ENCODE results near the gene AKR1C1.
"Not testable (repeated sequence)": the region's sequence is repeated elsewhere in the genome, so short reads cannot be mapped to it uniquely, and the experiment has no call there.

The AKR1C1 gene

GRCh38 chr10:4962876-4963814 lies at the start of gene AKR1C1:
TSS of gene AKR1C1 (plus strand) at chr10:4963415. CDS start at chr10:4963445, 30 bp downstream.
- not testable (repeated sequence) for H3K4me3 ChIP-seq (ENCODE audit: low read length); H3K4me1 ChIP-seq (ENCODE audit: control insufficient read depth, low read length); H3K9me2 ChIP-seq (replicated peaks; ENCODE audit: control insufficient read depth, low read length); H4K20me1 ChIP-seq (ENCODE audit: control insufficient read depth, insufficient read depth, low read depth, low read length); H3K36me3 ChIP-seq (ENCODE audit: control insufficient read depth, low read length); H3K79me2 ChIP-seq (ENCODE audit: control insufficient read depth, low read length); H3K9me3 ChIP-seq (ENCODE audit: control insufficient read depth, insufficient read depth, low read length); H3K27ac ChIP-seq (ENCODE audit: low read depth, low read length); H3F3A ChIP-seq (ENCODE audit: control insufficient read depth, insufficient read depth); H3K27me3 ChIP-seq (ENCODE audit: control insufficient read depth, low read length); H3K4me2 ChIP-seq (ENCODE audit: low read length)

GRCh38 chr10:4914213-4914850 lies 48.9 kb upstream of the AKR1C1 start:
- Histone ChIP-seq H3K4me1 (ENCODE audit: control insufficient read depth, low read length) (no peaks in the 10 kb centered on the region), H3K27ac (ENCODE audit: low read depth, low read length) (no peak overlapping the region), H3K27me3 (ENCODE audit: control insufficient read depth, low read length) (no peaks in the 10 kb centered on the region), H3K9me3 (ENCODE audit: control insufficient read depth, insufficient read depth, low read length) (no peaks in the 10 kb centered on the region), H3K4me3 (ENCODE audit: low read length) (no peak overlapping the region), H3K36me3 (ENCODE audit: control insufficient read depth, low read length) (no peaks in the 10 kb centered on the region), H3K4me2 (ENCODE audit: low read length) (no peak overlapping the region), H3K79me2 (ENCODE audit: control insufficient read depth, low read length) (no peaks in the 10 kb centered on the region), H4K20me1 (ENCODE audit: control insufficient read depth, insufficient read depth, low read depth, low read length) (no peaks in the 10 kb centered on the region), H3K9me2 (replicated peaks; ENCODE audit: control insufficient read depth, low read length) (no peaks in the 10 kb centered on the region), H3F3A (ENCODE audit: control insufficient read depth, insufficient read depth) (no peaks in the 10 kb centered on the region)
- TF ChIP-seq CTCF (IDR thresholded peaks at IDR 0.05; ENCODE audit: low read depth, low read length, poor library complexity, severe bottlenecking) (no peak), EZH2phosphoT487 (IDR thresholded peaks at IDR 0.05; ENCODE audit: borderline replicate concordance, low read length) (no peak)

- TF ChIP-seq CTCF (IDR thresholded peaks at IDR 0.05; ENCODE audit: low read depth, low read length, poor library complexity, severe bottlenecking) (no peak), EZH2phosphoT487 (IDR thresholded peaks at IDR 0.05; ENCODE audit: borderline replicate concordance, low read length) (no peak)
- no peak overlapping the region for H3K4me2 ChIP-seq (ENCODE audit: low read length)
- H3K9me3 ChIP-seq (ENCODE audit: control insufficient read depth, insufficient read depth, low read length), result no peaks in the 10 kb centered on the region
- no peak overlapping the region for H3K27ac ChIP-seq (ENCODE audit: low read depth, low read length)
- H3K9me2 ChIP-seq (replicated peaks; ENCODE audit: control insufficient read depth, low read length), result no peaks in the 10 kb centered on the region
- no peaks in the 10 kb centered on the region for H3K79me2 ChIP-seq (ENCODE audit: control insufficient read depth, low read length)
- no peaks in the 10 kb centered on the region for H4K20me1 ChIP-seq (ENCODE audit: control insufficient read depth, insufficient read depth, low read depth, low read length)
- no peaks in the 10 kb centered on the region for H3K27me3 ChIP-seq (ENCODE audit: control insufficient read depth, low read length)
- H3K4me1 ChIP-seq (ENCODE audit: control insufficient read depth, low read length), result no peaks in the 10 kb centered on the region
- H3K4me3 ChIP-seq (ENCODE audit: low read length), result no peak overlapping the region
- no peaks in the 10 kb centered on the region for H3K36me3 ChIP-seq (ENCODE audit: control insufficient read depth, low read length)
- no peaks in the 10 kb centered on the region for H3F3A ChIP-seq (ENCODE audit: control insufficient read depth, insufficient read depth)
Observed at GRCh38 chr10:4916086-4916716, 47.0 kb upstream of the AKR1C1 start.

All from DOHH2 (cell line).